ENCODE results near the gene CLIC4.

- TF ChIP-seq ZNF232 (CRISPR knock-in tag; IDR thresholded peaks at IDR 0.05) (no peak), TAL1 (IDR thresholded peaks at IDR 0.05) (no peak), ATF1 (CRISPR knock-in tag; IDR thresholded peaks at IDR 0.05) (no peak), ATF1 (tag; IDR thresholded peaks at IDR 0.05) (no peak), CTCF (IDR thresholded peaks at IDR 0.05 in 2 of 3, conservative IDR thresholded peaks at IDR 0.05 in 1 of 3; ENCODE audit: insufficient read depth in 2 of 3, low read depth in 1 of 3, low read length in 3 of 3) (no peak; a peak in 1 of 6 replicates), TAF7 (tag; IDR thresholded peaks at IDR 0.05) (no peak), EHMT2 (IDR thresholded peaks at IDR 0.05) (no peak), FOXK1 (CRISPR knock-in tag; IDR thresholded peaks at IDR 0.05; ENCODE audit: borderline replicate concordance) (no peak), JUND (IDR thresholded peaks at IDR 0.05; ENCODE audit: borderline replicate concordance, low read depth, low read length) (no peak), JUND (tag; IDR thresholded peaks at IDR 0.05; ENCODE audit: borderline replicate concordance, low read depth, low read length) (no peak), ZFX (CRISPR knock-in tag; IDR thresholded peaks at IDR 0.05) (no peak), TAF1 (IDR thresholded peaks at IDR 0.05; ENCODE audit: control insufficient read depth, extremely low read depth, insufficient read depth, low read length, severe bottlenecking) (no peak), PTBP1 (IDR thresholded peaks at IDR 0.05; ENCODE audit: low read depth, low read length) (no peak), POLR2A (conservative IDR thresholded peaks at IDR 0.05) (no peak), MCM7 (IDR thresholded peaks at IDR 0.05) (no peak), RHOXF2B (CRISPR knock-in tag; conservative IDR thresholded peaks at IDR 0.05) (no peak)
These were observed 114.1 kb downstream of the CLIC4 start for GRCh38 chr1:24859063-24860010.

Data from K562 (cell line).